Naive thymus-derived CD4-positive, alpha-beta T cell (primary cell): ENCODE data around the gene ABCC3. TPM values are rescaled to one million over a fixed set of nuclear protein-coding genes. Genes with fewer than 3 reads are reported as not detected.

Experiments
- ATAC-seq: fragments of 150-1000 bp; cut with Tn5 transposase; 2 replicates; pipeline ENCODE4 v1.10.0; 2021; ENCODE audit warnings: mild to moderate bottlenecking, moderate library complexity
- CTCF ChIA-PET: fragments of 350-600 bp; sonication (Branson Sonifier 250); formaldehyde crosslinking; loops from one replicate; lab custom pipeline; 2021; ENCODE audit warnings: antibody characterized with exemption; lab: Charles Lee
- POLR2A ChIA-PET: fragments of 350-600 bp; sonication (Branson Sonifier 250); formaldehyde crosslinking; loops from one replicate; lab custom pipeline; 2021; ENCODE audit warnings: antibody characterized with exemption, inconsistent platforms; lab: Charles Lee
- DNase-seq, 9 donors: peaks; one replicate each; pipeline versions ENCODE4 v3.0.0 to v3.0.0-alpha.2; 2020 to 2022; ENCODE audit warnings: mixed read lengths in 1 of 9
- H3K27ac ChIP-seq: one replicate; pipeline ENCODE4 v1.7.0; 2013; ENCODE audit warnings: mild to moderate bottlenecking, low read depth, low read length, moderate library complexity
- H3K27me3 ChIP-seq, 2 donors: one replicate each; pipeline ENCODE4 v1.7.0; 2013; ENCODE audit warnings: low read length in 2 of 2, mild to moderate bottlenecking in 2 of 2, moderate library complexity in 2 of 2; ENCODE audit not compliant: control insufficient read depth in 2 of 2, insufficient read depth in 2 of 2
- H3K36me3 ChIP-seq, 3 experiments: 1 replicate in 2 of 3; 2 replicates in 1 of 3; pipeline ENCODE4 v1.7.0; 2013; ENCODE audit warnings: low read length in 3 of 3, mild to moderate bottlenecking in 3 of 3, moderate library complexity in 1 of 3; ENCODE audit not compliant: insufficient read depth in 3 of 3, control insufficient read depth in 2 of 3
- H3K4me1 ChIP-seq, 2 donors: one replicate each; pipeline ENCODE4 v1.7.0; 2013; ENCODE audit warnings: low read length in 2 of 2, mild to moderate bottlenecking in 2 of 2, moderate library complexity in 1 of 2; ENCODE audit not compliant: control insufficient read depth in 2 of 2, insufficient read depth in 2 of 2
- H3K4me3 ChIP-seq: 2 replicates; pipeline ENCODE4 v1.7.0; 2013; ENCODE audit warnings: mild to moderate bottlenecking, low read length
- H3K9me3 ChIP-seq, 3 experiments: 1 replicate in 2 of 3; 2 replicates in 1 of 3; pipeline ENCODE4 v1.7.0; 2013; ENCODE audit warnings: low read length in 3 of 3; ENCODE audit not compliant: control insufficient read depth in 2 of 3
- H3K27ac Mint-ChIP-seq, 9 donors: one replicate each; pipeline ENCODE4 v1.8.0; 2020 to 2022; ENCODE audit warnings: mixed read lengths in 9 of 9, mild to moderate bottlenecking in 8 of 9, moderate library complexity in 5 of 9, inconsistent platforms in 2 of 9
- H3K27me3 Mint-ChIP-seq, 5 donors: one replicate each; pipeline ENCODE4 v1.8.0; 2021 to 2022; ENCODE audit warnings: mixed read lengths in 5 of 5, mild to moderate bottlenecking in 1 of 5
- H3K36me3 Mint-ChIP-seq, 5 donors: one replicate each; pipeline ENCODE4 v1.8.0; 2020 to 2022; ENCODE audit warnings: mixed read lengths in 5 of 5, mild to moderate bottlenecking in 3 of 5, inconsistent platforms in 1 of 5
- H3K4me1 Mint-ChIP-seq, 7 donors: one replicate each; pipeline ENCODE4 v1.8.0; 2020 to 2022; ENCODE audit warnings: mixed read lengths in 7 of 7, mild to moderate bottlenecking in 3 of 7, inconsistent platforms in 1 of 7
- H3K4me3 Mint-ChIP-seq, 10 donors: one replicate each; pipeline ENCODE4 v1.8.0; 2020 to 2022; ENCODE audit warnings: mild to moderate bottlenecking in 10 of 10, mixed read lengths in 10 of 10, moderate library complexity in 6 of 10, inconsistent platforms in 2 of 10
- H3K9me3 Mint-ChIP-seq, 11 donors: one replicate each; pipeline ENCODE4 v1.8.0; 2020 to 2022; ENCODE audit warnings: mixed read lengths in 11 of 11, mild to moderate bottlenecking in 4 of 11, inconsistent platforms in 1 of 11, moderate library complexity in 1 of 11
- intact Hi-C, 2 donors: fragments of 100-400 bp; cut with micrococcal nuclease; formaldehyde crosslinking; loops; one replicate each; pipeline ENCODE4 v1.15.1; 2023
- polyA plus RNA-seq, 2 donors: library from polyadenylated mRNA; unstranded; fragments of 300-500 nt; fragmentation: Illumina TruSeq; gene quantifications; one replicate each; pipeline ENCODE4 v1.2.3, GENCODE V29; 2021
- total RNA-seq, 6 experiments: library from RNA in 5 of 6; stranded (reverse) in 5 of 6; gene quantifications; 1 replicate in 5 of 6; 2 replicates in 1 of 6; pipeline ENCODE4 v1.2.3 and lab custom pipeline; 2021 to 2026

Gene ABCC3
- total and polyA plus RNA-seq, 7 experiments from 2014 or later, result 0.68 to 22.4 (median 1.3) TPM; not detected in 3

- no peaks in the 10 kb centered on the region for H3K9me3 Mint-ChIP-seq
- H3K27me3 Mint-ChIP-seq, result peaks cover 0 to 4% (median under 1%) of the 10 kb centered on the region in 5 donors
- H3K4me3 Mint-ChIP-seq, result no peak overlapping the region
- H3K9me3 ChIP-seq, result no peaks in the 10 kb centered on the region
- ChIA-PET POLR2A (interaction anchor here (0.6 kb wide), 1 partner anchor 604 kb away, joined by 5 read pairs; no protein-coding TSS in a partner anchor), CTCF (interaction anchor here (0.6 kb wide), 1 partner anchor 24 kb away, joined by 4 read pairs; no protein-coding TSS in a partner anchor)
- no peaks in the 10 kb centered on the region for H3K36me3 Mint-ChIP-seq
- H3K27ac ChIP-seq, result no peak overlapping the region
- H3K4me1 ChIP-seq, result no peaks in the 10 kb centered on the region
- no peak overlapping the region for H3K27ac Mint-ChIP-seq
- H3K4me3 ChIP-seq, result no peak overlapping the region
- peaks cover 0 to 7% (median 0%) of the 10 kb centered on the region in 7 donors for H3K4me1 Mint-ChIP-seq
- H3K27me3 ChIP-seq, result no peaks in the 10 kb centered on the region
- ATAC-seq (no peak), DNase-seq (no peak)
- H3K36me3 ChIP-seq, result no peaks in the 10 kb centered on the region
- intact Hi-C loops, result no loop called here
Observed at GRCh38 chr17:50672071-50672470, 37.4 kb downstream of the ABCC3 start.

- ChIA-PET CTCF (no interaction called here), POLR2A (no interaction called here)
- Mint-ChIP-seq H3K4me1 (peaks cover 0 to 5% (median 0%) of the 10 kb centered on the region in 7 donors), H3K36me3 (no peaks in the 10 kb centered on the region), H3K27ac (no peak overlapping the region), H3K4me3 (no peak overlapping the region), H3K9me3 (no peaks in the 10 kb centered on the region), H3K27me3 (peaks cover 0 to 8% (median 4%) of the 10 kb centered on the region in 5 donors)
- H3K4me3 ChIP-seq, result no peak overlapping the region
- ATAC-seq (no peak), DNase-seq (no peak)
- no peaks in the 10 kb centered on the region for H3K4me1 ChIP-seq
- no peaks in the 10 kb centered on the region for H3K27me3 ChIP-seq
- no peak overlapping the region for H3K27ac ChIP-seq
- H3K9me3 ChIP-seq, result no peaks in the 10 kb centered on the region
- H3K36me3 ChIP-seq, result no peaks in the 10 kb centered on the region
- intact Hi-C loops, result no loop called here
Observed at GRCh38 chr17:50672831-50673551, 38.3 kb downstream of the ABCC3 start.

- Mint-ChIP-seq H3K36me3 (no peaks in the 10 kb centered on the region), H3K4me1 (no peaks in the 10 kb centered on the region), H3K27me3 (peaks cover 4 to 19% (median 13%) of the 10 kb centered on the region in 5 donors), H3K9me3 (no peaks in the 10 kb centered on the region), H3K27ac (no peak overlapping the region), H3K4me3 (no peak overlapping the region)
- intact Hi-C loops, result no loop called here
- Histone ChIP-seq H3K9me3 (no peaks in the 10 kb centered on the region), H3K27me3 (no peaks in the 10 kb centered on the region), H3K36me3 (no peaks in the 10 kb centered on the region), H3K4me3 (no peak overlapping the region), H3K4me1 (no peaks in the 10 kb centered on the region), H3K27ac (no peak overlapping the region)
- ChIA-PET CTCF (no interaction called here), POLR2A (no interaction called here)
- no peak for DNase-seq
- no peak for ATAC-seq
Observed at GRCh38 chr17:50675190-50675589, 40.5 kb downstream of the ABCC3 start.

DNA sequence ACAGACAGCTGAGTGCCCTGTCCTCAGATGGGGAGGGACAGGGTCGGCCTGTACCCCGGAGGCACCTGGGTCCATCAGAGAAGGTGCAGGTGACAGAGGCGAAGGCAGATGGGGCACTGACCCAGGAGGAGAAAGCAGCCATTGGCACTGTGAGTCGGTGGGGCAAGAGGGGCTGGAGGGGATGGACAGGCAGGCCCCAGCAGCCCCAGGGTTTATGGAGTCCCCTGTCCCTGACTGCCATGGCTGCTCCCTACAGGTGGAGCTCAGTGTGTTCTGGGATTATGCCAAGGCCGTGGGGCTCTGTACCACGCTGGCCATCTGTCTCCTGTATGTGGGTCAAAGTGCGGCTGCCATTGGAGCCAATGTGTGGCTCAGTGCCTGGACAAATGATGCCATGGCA lies 40.9 kb downstream of the ABCC3 start:
- Histone ChIP-seq H3K27me3 (no peaks in the 10 kb centered on the region), H3K4me1 (no peaks in the 10 kb centered on the region), H3K27ac (no peak overlapping the region), H3K9me3 (no peaks in the 10 kb centered on the region), H3K36me3 (no peaks in the 10 kb centered on the region), H3K4me3 (no peak overlapping the region)
- Mint-ChIP-seq H3K27ac (no peak overlapping the region), H3K27me3 (peaks cover 7 to 19% (median 17%) of the 10 kb centered on the region in 5 donors), H3K4me3 (no peak overlapping the region), H3K9me3 (no peaks in the 10 kb centered on the region), H3K36me3 (no peaks in the 10 kb centered on the region), H3K4me1 (peaks cover 0 to 3% (median 0%) of the 10 kb centered on the region in 7 donors)
- CTCF ChIA-PET, result no interaction called here
- intact Hi-C loops, result no loop called here
- DNase-seq (no peak), ATAC-seq (no peak)
- POLR2A ChIA-PET, result no interaction called here

- Mint-ChIP-seq H3K4me1 (peaks cover 3 to 6% (median 3%) of the 10 kb centered on the region in 7 donors), H3K27ac (no peak overlapping the region), H3K4me3 (no peak overlapping the region), H3K27me3 (peaks cover 11 to 22% (median 19%) of the 10 kb centered on the region in 5 donors), H3K9me3 (no peaks in the 10 kb centered on the region), H3K36me3 (no peaks in the 10 kb centered on the region)
- no peak overlapping the region for H3K27ac ChIP-seq
- no peaks in the 10 kb centered on the region for H3K36me3 ChIP-seq
- no peaks in the 10 kb centered on the region for H3K27me3 ChIP-seq
- no peaks in the 10 kb centered on the region for H3K9me3 ChIP-seq
- DNase-seq (no peak), ATAC-seq (no peak)
- H3K4me3 ChIP-seq, result no peak overlapping the region
- ChIA-PET CTCF (no interaction called here), POLR2A (no interaction called here)
- intact Hi-C loops, result no loop called here
- no peaks in the 10 kb centered on the region for H3K4me1 ChIP-seq
Observed at GRCh38 chr17:50676065-50676975, 41.6 kb downstream of the ABCC3 start.

DNA sequence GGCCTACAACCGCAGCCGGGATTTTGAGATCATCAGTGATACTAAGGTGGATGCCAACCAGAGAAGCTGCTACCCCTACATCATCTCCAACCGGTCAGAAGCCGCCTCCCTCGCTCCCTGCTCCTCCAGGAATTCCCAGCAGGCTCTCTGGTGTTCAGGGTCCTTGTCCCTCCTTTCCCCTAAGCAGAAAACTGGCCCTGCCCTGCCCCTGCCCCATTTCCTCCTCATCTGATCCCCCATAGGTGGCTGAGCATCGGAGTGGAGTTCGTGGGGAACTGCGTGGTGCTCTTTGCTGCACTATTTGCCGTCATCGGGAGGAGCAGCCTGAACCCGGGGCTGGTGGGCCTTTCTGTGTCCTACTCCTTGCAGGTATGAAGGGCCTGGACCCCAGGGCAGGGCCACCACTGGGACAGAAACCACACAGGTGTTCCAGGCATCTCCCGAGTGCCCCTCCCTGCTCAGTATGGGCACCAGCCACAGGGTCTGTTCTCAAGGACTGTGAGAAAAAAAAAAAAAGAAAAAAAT lies 43.2 kb downstream of the ABCC3 start:
- no peaks in the 10 kb centered on the region for H3K36me3 Mint-ChIP-seq
- ChIA-PET POLR2A (no interaction called here), CTCF (no interaction called here)
- Histone ChIP-seq H3K27me3 (no peaks in the 10 kb centered on the region), H3K4me1 (no peaks in the 10 kb centered on the region), H3K27ac (no peak overlapping the region), H3K36me3 (no peaks in the 10 kb centered on the region), H3K9me3 (no peaks in the 10 kb centered on the region), H3K4me3 (no peak overlapping the region)
- H3K27ac Mint-ChIP-seq, result no peak overlapping the region
- intact Hi-C loops, result no loop called here
- H3K4me3 Mint-ChIP-seq, result no peak overlapping the region
- ATAC-seq (no peak), DNase-seq (no peak)
- H3K4me1 Mint-ChIP-seq, result peaks cover 5 to 12% (median 7%) of the 10 kb centered on the region in 7 donors
- peaks cover 12 to 36% (median 19%) of the 10 kb centered on the region in 5 donors for H3K27me3 Mint-ChIP-seq
- peaks cover 0 to 2% (median 0%) of the 10 kb centered on the region in 11 donors for H3K9me3 Mint-ChIP-seq
